NCI-H460 (cell line): Measurements from ENCODE around the gene KIAA1614. TPM values are rescaled to one million over a fixed set of nuclear protein-coding genes. Genes with fewer than 3 reads are reported as not detected.
A peak's percentile ranks its signal among the peaks of the same experiment; 100 is the strongest.
"Not testable (repeated sequence)": the region's sequence is repeated elsewhere in the genome, so short reads cannot be mapped to it uniquely, and the experiment has no call there.

Experiments
- DNase-seq: peaks from one replicate; pipeline ENCODE4 v3.0.0-alpha.2; 2016; ENCODE audit warnings: low read depth; ENCODE audit errors: extremely low read depth
- total RNA-seq: library from RNA; depleted of rRNA; stranded (reverse); fragments of >200 nt; shearing (Covaris generic); gene quantifications from 2 replicates; pipeline ENCODE4 v1.2.3, GENCODE V29; 2014

The KIAA1614 gene
- total RNA-seq, 1 experiment from 2014 or later, result 0.02 TPM

- DNase-seq, result peak; percentile 38
These were observed 41.5 kb downstream of the KIAA1614 start for GRCh38 chr1:180954005-180954800.

DNA sequence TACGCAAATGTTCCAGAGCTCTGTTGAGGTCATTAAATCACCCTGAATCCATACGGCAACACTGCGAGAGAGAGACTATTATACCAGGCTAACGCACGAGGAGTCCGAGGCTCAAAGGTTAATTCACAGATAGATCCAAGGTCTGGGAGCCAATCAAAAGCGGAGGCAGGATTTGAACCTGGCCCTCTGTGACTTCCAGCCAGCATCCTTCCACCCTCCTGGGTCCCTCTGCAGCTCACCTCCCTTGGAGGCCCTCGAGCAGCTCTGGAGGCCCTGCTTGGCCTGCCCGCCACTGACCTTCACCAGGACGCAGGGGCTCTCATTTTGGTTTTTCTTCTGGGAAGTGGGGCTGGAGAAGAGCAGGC is 42.1 kb downstream of the KIAA1614 start:
- DNase-seq, result no peak

DNA sequence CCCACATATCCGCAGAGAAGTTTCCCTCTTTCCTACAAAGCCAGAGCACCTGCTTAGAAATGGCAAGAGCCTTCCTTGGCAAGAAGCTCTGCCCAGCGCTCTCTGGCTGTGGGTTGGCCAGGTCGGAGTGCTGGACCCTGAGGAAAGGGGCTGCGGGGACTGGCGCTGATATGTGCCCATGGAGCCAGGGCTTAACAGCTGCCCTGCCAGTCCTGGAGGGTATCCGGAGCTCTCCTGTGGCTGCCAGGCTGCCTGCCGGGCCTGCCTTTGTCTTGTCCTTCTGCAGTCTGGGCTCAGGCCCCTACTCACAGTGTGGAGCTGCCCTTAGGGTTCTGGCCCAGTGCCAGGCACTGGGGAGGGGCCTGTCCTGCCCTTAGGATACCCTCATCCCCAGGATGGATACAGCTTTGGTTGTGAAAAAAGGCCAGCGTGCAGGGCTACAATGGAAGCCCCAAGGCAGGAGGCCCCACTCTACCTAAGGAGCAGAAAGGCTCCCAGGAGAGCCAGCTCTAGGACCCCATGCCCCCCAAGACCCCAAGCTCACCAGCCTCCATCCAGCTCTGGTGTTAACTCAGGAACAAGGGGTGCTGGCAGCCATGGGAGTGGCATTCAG is 43.4 kb downstream of the KIAA1614 start:
- no peak for DNase-seq

GRCh38 chr1:180959620-180960019 is 46.9 kb downstream of the KIAA1614 start:
- DNase-seq, result not testable (repeated sequence)

GRCh38 chr1:180961622-180962021 is 48.9 kb downstream of the KIAA1614 start:
- DNase-seq, result no peak

- DNase-seq, result no peak
These were observed 49.5 kb downstream of the KIAA1614 start for GRCh38 chr1:180962178-180962577.

- no peak for DNase-seq
These were observed 51.4 kb downstream of the KIAA1614 start for GRCh38 chr1:180964056-180964455.

DNA sequence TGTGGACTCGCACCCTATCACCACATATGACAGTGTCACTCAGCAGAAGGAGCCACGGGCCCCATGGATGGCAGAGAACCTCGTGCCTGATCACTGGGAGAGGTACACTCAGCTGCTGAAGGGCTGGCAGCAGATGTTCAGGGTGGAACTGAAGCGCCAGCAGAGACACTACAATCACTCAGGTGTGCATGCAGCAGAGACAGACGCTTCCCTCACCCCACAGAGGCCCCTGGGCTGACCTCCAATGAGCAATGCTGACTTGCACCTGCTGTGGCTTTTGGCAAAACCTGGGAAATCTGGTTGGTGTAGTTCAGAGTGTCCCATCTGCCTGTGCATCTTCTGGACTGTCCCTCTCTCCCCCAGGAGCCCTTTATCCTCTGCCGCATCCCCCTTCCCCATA is 51.9 kb downstream of the KIAA1614 start:
- DNase-seq, result no peak

GRCh38 chr1:180966312-180966711 is 53.6 kb downstream of the KIAA1614 start:
- no peak for DNase-seq

DNA sequence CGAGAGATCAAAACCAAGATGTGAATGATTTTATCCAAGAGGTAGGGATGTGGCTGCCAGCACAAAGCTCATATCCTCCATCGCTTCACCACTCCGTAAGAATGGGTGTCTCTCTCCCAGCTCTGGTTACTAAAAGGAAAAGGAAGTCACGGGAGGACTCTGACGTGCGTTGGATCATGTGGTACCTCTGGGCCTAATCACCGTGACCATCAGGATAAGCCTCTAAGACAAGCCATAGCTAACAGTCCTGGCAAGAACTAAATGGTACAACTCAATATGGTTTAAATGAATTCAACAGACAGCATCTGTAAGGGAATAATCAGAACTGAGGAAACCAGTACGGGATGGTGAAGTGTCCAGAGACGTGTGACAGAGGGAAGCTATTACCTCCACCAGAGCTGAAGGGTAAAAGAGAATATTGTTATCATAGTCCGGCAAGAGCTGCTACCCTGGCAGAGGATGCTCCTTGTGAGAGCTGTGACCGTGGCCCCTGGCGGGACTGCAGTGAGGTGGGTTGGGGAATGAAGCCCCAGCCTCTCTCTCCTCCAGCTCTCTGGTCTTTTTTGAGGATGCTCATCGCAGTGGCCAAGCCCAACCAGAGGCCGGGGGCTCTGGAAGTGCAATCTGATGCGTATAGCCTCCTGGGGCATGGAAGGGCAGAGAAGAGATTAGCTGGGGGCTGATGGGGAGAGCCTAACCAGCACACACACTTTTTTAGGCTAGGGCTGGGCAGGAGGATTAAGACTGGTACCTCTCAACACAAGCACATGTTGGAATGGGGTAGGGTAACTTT is 54.2 kb downstream of the KIAA1614 start:
- no peak for DNase-seq

- no peak for DNase-seq
These were observed 54.9 kb downstream of the KIAA1614 start for GRCh38 chr1:180967558-180967957.

GRCh38 chr1:180968834-180969233 is 56.1 kb downstream of the KIAA1614 start:
- not testable (repeated sequence) for DNase-seq

DNA sequence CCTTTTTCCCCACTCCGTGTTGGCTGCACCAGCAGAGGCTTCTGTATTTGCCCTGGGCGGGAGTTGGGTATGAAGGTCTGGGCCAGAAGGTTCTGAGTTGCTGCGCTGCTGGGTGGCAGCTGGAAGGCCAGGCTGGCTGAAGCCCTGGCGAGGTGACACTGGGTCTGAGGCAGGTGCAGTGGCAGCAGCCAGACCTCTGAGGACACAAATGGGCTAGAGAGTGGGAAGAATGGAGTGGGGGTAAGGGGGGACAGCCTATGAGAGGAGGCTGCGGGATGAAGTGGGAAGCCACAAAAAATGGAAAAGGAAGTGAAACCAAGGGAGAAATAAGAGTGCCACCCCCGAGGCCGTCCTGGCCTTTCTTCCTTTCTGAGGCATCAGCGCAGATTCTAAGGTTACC is 56.7 kb downstream of the KIAA1614 start:
- DNase-seq, result no peak

DNA sequence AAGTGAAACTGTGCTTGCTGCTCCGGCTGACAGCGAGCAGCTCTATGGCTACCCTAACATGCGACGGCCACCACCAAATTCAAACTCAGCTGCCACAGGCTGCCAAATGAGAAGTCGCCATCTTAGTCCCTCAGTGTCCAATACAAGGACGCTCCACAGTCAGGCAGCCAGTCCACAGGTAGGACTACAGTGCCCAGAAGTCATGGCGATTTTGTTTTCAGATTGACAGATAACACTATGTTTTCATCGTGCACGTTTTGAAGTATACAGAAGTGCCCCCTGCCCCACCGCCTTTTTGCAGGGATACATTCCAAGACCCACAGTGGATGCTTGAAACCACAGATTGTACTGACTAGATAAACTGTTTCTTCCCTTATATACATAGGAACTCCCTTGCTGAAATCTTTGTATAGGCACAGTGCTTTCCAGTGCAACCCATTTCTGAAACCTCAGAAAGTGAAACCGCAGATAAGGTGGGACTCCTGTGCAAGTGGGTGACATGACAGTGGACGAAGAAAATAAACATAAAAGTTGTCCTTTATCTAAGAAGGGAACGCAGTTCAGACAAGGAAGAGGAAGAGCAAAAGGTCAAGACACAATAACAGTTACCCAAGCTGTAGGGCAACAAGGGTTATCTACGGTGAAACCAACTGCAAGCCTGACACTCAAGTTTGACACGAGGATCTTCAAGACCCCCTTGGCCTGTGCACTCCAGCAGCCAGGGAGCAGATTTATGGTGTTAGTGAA is 57.8 kb downstream of the KIAA1614 start:
- DNase-seq, result no peak

- no peak for DNase-seq
These were observed 58.7 kb downstream of the KIAA1614 start for GRCh38 chr1:180971273-180971997.

GRCh38 chr1:180973369-180973768 is 60.7 kb downstream of the KIAA1614 start:
- no peak for DNase-seq

- DNase-seq, result no peak
These were observed 61.5 kb downstream of the KIAA1614 start for GRCh38 chr1:180974236-180974635.

DNA sequence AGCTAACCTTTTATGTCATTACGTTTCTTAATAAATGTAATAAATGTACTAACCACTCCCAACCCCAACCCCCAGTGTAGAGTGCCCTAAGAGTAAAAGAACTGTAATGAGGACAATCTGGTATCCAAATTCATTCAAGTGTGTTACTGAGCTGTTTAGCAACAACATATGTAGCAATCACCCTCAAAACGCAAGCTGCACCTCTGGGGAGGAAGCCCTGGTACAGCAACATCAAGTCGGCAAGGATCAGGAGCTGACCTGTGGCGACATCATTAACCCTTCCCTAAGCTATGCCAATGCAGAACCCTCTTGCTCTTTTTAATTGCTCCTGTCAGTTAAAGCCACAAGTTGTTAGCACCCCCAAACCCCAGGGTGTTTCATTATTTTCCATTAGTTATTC is 62.9 kb downstream of the KIAA1614 start:
- DNase-seq, result no peak

- no peak for DNase-seq
These were observed 63.5 kb downstream of the KIAA1614 start for GRCh38 chr1:180976191-180976590.

DNA sequence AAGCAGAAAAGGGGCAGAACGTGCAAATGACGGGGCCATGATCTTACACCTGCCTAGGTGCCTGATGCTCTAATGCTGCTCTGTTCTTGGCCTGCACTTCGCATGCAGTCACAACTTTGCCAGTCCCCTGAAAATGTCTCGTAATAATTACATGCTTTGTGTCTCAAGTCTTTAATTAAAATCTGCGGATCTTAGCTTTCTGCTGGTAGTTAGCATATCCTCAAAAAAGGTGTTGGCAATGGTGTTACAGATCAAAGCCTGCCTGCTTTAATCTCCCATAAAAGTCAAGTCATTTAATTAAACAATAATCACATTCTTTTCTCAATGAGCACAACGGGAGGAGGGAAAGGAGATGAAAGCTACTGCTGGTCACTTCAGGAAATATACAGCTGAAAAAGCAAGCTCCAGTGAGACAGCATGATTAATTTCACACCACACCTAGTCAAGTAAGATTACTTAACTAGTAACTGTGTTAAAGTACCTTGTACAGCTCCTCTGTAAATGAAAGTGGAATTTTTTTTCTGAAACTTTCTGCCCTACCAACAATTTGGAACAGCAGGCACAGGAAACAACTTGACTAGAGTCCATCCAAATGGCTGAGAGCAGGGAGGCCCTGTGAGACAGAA is 64.1 kb downstream of the KIAA1614 start:
- DNase-seq, result no peak
